Measurements from ENCODE around the gene TMEM97. TPM values are rescaled to one million over a fixed set of nuclear protein-coding genes. Genes with fewer than 3 reads are reported as not detected.
A peak's percentile ranks its signal among the peaks of the same experiment; 100 is the strongest.

Gene TMEM97
- total and polyA plus RNA-seq, 9 of the 15 experiments (the other 6 are each of a cell fraction or from before 2014, with no cell fraction given), result 34.6 to 121 (median 76.0) TPM

DNA sequence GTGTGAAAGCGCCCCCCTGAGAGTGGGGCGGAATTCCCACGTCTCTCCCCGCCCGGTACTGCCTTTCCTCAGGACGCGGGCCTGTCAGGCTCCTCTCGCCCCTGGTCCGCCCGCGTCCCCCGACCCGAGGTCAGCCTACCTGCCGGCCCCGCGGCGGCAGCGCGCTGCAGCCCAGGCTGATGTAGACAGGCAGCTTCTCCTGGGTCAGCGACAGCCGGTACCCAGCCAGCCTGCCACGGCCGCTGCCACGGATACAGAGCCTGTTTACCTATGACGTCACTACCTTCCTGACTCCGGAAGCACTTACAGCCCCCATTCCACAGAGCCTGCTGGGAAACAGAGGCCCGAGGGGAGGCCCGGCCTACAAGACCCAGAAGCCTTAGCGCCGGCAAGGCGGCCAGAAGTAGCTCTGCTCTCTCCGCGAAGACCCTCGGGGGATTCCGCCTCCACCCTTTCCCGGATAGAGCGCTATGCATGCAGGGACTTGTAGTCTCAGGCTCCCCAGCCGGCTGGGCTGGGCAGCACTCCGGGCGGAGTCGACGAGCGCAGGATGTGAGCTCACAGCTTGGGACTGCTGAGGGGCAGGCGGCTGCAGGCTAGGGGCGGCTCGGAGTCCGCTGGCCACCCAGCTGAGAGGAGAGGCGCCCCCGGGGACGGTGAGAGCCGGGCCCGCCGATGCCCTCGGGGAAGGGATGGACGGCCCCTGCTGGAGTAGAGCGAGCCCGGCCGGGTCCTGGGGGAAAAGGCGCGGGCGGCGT, 16.4 kb downstream of the TMEM97 start, which contains the start of the genes IFT20 and TNFAIP1 (continued):
- no peak for TF ChIP-seq RFX7 (CRISPR knock-in tag; IDR thresholded peaks at IDR 0.05)
- TF ChIP-seq ZFPM2 (CRISPR knock-in tag; IDR thresholded peaks at IDR 0.05), result no peak
- peak; percentile 95 for TF ChIP-seq ZNF143 (CRISPR knock-in tag; IDR thresholded peaks at IDR 0.05)
- no peak for TF ChIP-seq TGIF2 (CRISPR knock-in tag; IDR thresholded peaks at IDR 0.05)
- TF ChIP-seq, protein P1, sequence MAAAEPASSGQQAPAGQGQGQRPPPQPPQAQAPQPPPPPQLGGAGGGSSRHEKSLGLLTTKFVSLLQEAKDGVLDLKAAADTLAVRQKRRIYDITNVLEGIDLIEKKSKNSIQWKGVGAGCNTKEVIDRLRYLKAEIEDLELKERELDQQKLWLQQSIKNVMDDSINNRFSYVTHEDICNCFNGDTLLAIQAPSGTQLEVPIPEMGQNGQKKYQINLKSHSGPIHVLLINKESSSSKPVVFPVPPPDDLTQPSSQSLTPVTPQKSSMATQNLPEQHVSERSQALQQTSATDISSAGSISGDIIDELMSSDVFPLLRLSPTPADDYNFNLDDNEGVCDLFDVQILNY (CRISPR knock-in tag; IDR thresholded peaks at IDR 0.05), result no peak
- TF ChIP-seq, protein P2, sequence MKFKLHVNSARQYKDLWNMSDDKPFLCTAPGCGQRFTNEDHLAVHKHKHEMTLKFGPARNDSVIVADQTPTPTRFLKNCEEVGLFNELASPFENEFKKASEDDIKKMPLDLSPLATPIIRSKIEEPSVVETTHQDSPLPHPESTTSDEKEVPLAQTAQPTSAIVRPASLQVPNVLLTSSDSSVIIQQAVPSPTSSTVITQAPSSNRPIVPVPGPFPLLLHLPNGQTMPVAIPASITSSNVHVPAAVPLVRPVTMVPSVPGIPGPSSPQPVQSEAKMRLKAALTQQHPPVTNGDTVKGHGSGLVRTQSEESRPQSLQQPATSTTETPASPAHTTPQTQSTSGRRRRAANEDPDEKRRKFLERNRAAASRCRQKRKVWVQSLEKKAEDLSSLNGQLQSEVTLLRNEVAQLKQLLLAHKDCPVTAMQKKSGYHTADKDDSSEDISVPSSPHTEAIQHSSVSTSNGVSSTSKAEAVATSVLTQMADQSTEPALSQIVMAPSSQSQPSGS (CRISPR knock-in tag; IDR thresholded peaks at IDR 0.05), result peak; percentile 93
- TF ChIP-seq, protein P3, sequence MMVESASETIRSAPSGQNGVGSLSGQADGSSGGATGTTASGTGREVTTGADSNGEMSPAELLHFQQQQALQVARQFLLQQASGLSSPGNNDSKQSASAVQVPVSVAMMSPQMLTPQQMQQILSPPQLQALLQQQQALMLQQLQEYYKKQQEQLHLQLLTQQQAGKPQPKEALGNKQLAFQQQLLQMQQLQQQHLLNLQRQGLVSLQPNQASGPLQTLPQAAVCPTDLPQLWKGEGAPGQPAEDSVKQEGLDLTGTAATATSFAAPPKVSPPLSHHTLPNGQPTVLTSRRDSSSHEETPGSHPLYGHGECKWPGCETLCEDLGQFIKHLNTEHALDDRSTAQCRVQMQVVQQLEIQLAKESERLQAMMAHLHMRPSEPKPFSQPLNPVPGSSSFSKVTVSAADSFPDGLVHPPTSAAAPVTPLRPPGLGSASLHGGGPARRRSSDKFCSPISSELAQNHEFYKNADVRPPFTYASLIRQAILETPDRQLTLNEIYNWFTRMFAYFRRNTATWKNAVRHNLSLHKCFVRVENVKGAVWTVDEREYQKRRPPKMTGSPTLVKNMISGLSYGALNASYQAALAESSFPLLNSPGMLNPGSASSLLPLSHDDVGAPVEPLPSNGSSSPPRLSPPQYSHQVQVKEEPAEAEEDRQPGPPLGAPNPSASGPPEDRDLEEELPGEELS (CRISPR knock-in tag; IDR thresholded peaks at IDR 0.05; ENCODE audit: borderline replicate concordance), result no peak
- TF ChIP-seq, protein P4, sequence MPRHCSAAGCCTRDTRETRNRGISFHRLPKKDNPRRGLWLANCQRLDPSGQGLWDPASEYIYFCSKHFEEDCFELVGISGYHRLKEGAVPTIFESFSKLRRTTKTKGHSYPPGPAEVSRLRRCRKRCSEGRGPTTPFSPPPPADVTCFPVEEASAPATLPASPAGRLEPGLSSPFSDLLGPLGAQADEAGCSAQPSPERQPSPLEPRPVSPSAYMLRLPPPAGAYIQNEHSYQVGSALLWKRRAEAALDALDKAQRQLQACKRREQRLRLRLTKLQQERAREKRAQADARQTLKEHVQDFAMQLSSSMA (CRISPR knock-in tag; IDR thresholded peaks at IDR 0.05), result no peak
- TF ChIP-seq, protein P5, sequence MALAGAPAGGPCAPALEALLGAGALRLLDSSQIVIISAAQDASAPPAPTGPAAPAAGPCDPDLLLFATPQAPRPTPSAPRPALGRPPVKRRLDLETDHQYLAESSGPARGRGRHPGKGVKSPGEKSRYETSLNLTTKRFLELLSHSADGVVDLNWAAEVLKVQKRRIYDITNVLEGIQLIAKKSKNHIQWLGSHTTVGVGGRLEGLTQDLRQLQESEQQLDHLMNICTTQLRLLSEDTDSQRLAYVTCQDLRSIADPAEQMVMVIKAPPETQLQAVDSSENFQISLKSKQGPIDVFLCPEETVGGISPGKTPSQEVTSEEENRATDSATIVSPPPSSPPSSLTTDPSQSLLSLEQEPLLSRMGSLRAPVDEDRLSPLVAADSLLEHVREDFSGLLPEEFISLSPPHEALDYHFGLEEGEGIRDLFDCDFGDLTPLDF (CRISPR knock-in tag; IDR thresholded peaks at IDR 0.05), result peak; percentile 36; the same call in 1 of the 2 replicates
- peak; percentile 79 for TF ChIP-seq ZFX (CRISPR knock-in tag; IDR thresholded peaks at IDR 0.05)
- TF ChIP-seq TAL1 (IDR thresholded peaks at IDR 0.05), result no peak
- TF ChIP-seq, protein P6, sequence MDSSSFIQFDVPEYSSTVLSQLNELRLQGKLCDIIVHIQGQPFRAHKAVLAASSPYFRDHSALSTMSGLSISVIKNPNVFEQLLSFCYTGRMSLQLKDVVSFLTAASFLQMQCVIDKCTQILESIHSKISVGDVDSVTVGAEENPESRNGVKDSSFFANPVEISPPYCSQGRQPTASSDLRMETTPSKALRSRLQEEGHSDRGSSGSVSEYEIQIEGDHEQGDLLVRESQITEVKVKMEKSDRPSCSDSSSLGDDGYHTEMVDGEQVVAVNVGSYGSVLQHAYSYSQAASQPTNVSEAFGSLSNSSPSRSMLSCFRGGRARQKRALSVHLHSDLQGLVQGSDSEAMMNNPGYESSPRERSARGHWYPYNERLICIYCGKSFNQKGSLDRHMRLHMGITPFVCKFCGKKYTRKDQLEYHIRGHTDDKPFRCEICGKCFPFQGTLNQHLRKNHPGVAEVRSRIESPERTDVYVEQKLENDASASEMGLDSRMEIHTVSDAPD (CRISPR knock-in tag; IDR thresholded peaks at IDR 0.05), result no peak
- TF ChIP-seq ZNF444 (CRISPR knock-in tag; IDR thresholded peaks at IDR 0.05), result no peak
- no peak for TF ChIP-seq TRIM24 (IDR thresholded peaks at IDR 0.05)
- TF ChIP-seq NCOA2 (IDR thresholded peaks at IDR 0.05; ENCODE audit: partially characterized antibody in 2 of 2), result no peak
- no peak for TF ChIP-seq RHOXF2B (CRISPR knock-in tag; conservative IDR thresholded peaks at IDR 0.05)
- no peak for TF ChIP-seq HOXB6 (CRISPR knock-in tag; IDR thresholded peaks at IDR 0.05; ENCODE audit: borderline replicate concordance)
- TF ChIP-seq TSC22D4 (tag; IDR thresholded peaks at IDR 0.05), result no peak
- no peak for TF ChIP-seq TARDBP (IDR thresholded peaks at IDR 0.05)

All from K562 (cell line).